Measurements from ENCODE around the gene RHCG.

DNA sequence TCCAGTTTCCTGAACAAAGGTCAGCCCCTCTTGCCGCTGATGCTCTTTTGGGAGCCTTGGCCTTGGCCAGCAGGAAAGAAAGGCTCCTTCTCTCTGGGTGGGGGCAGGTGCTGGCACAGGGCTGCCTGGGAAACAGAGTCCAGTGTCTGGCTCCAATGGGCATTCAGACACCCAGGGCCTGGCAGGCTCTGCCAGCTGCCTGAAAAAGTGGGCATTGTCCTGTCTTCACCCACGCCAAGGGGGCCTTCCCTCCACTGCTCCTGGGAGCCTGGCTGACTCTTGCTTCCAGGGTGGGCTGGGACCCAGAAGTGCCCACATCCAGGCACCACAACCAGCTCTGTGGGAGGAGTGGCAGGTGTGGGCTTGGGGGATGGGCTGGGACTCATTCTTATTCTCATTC, 62.7 kb downstream of the RHCG start:
- TF ChIP-seq, protein P1, sequence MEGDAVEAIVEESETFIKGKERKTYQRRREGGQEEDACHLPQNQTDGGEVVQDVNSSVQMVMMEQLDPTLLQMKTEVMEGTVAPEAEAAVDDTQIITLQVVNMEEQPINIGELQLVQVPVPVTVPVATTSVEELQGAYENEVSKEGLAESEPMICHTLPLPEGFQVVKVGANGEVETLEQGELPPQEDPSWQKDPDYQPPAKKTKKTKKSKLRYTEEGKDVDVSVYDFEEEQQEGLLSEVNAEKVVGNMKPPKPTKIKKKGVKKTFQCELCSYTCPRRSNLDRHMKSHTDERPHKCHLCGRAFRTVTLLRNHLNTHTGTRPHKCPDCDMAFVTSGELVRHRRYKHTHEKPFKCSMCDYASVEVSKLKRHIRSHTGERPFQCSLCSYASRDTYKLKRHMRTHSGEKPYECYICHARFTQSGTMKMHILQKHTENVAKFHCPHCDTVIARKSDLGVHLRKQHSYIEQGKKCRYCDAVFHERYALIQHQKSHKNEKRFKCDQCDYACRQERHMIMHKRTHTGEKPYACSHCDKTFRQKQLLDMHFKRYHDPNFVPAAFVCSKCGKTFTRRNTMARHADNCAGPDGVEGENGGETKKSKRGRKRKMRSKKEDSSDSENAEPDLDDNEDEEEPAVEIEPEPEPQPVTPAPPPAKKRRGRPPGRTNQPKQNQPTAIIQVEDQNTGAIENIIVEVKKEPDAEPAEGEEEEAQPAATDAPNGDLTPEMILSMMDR (IDR thresholded peaks at IDR 0.05; ENCODE audit: low read depth, low read length), result no peak
- TF ChIP-seq POLR2A (IDR thresholded peaks at IDR 0.05; ENCODE audit: extremely low read depth, insufficient read length) (no peak), MYC (IDR thresholded peaks at IDR 0.05; ENCODE audit: low read depth, low read length) (no peak)
- TF ChIP-seq, protein P2, sequence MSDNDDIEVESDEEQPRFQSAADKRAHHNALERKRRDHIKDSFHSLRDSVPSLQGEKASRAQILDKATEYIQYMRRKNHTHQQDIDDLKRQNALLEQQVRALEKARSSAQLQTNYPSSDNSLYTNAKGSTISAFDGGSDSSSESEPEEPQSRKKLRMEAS (IDR thresholded peaks at IDR 0.05; ENCODE audit: low read depth, low read length), result no peak

All from NB4 (cell line).